SKM-1 treated with dmso at 0.1 percent for 144 hours (cell line): ENCODE measurements around the gene KDELR1.
"Not testable (repeated sequence)": the region's sequence is repeated elsewhere in the genome, so short reads cannot be mapped to it uniquely, and the experiment has no call there.

Experiments used
- DNase-seq: peaks from one replicate; lab custom pipeline; 2025; ENCODE audit not compliant: unreplicated experiment; lab: John Stamatoyannopoulos, UW

The KDELR1 gene

DNA sequence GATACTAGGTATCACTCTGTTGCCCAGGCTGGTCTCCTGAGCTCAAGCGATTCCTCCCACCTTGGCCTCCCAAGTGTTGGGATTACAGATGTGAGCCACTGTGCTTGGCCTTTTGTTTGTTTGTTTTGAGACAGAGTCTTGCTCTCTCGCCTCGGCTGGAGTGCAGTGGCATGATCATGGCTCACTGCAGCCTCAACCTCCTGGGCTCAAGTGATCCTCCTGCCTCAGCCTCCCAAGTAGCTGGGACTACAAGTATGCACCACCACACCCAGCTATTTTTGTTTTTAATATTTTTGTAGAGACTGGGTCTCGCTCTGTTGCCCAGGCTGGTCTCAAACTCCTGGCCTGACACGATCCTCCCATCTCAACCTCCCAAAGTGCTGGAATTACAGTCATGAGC, 19.6 kb downstream of the KDELR1 start:
- not testable (repeated sequence) for DNase-seq

DNA sequence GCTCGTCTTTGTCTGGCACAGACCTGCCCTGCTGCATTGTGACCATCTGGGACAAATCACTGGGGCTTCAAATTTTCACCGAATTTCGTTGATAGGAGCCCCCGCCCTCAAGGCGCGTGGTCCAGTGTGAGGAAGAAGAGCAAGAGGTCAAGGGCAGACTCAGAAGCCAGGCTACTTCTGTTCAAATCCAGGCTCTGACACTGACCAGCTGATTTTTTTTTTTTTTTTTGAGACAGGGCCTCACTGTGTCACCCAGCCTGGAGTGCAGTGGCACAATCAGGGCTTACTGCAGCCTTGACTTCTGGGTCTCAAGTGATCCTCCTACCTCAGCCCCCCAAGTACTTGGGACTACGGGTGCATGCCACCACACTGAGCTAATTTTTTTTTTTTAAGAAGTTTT, 20.0 kb downstream of the KDELR1 start:
- DNase-seq = no peak

DNA sequence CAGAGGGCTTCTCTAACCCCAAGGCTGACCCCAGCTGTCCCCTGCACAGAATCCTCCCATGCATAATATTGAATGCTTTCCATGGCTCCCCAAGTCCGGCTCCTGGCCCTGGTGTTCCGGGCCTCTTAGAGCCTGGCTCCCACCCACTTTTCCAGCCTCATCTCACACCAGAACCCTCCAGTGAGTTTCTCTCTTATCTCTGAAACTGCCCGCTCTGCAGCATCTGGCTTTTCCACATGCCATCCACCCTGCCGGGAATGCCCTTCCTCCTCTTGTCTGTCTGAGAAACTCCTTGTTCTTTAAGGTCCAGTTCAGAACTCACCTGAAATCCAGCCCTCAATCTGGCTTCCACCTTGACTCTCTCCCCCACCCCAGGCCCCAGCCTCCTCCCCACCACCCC, 20.4 kb downstream of the KDELR1 start:
- DNase-seq = no peak

DNA sequence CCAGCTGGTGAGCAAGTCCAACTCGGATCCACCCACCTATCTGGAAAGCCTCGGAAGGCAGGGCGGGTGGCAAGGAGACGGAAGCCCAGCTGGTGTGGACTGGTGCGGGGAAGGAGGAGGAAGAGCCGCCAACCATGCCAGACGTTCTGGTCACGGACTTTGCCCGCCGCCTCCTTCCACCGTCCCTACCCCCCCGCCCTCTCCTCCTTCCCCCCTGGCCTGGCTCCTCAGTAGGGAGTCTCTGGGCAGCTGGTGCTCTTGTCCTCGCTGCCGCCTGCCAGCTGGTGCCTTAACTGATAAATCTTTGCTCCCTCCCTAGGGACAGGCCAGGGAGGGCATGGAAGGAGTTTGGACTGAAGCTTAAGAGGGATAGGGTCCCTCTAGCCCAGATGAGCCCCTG, 22.4 kb downstream of the KDELR1 start:
- no peak for DNase-seq

GRCh38 chr19:48367855-48368254, 23.5 kb downstream of the KDELR1 start:
- DNase-seq = no peak

GRCh38 chr19:48365602-48366001, 25.7 kb downstream of the KDELR1 start:
- no peak for DNase-seq

- DNase-seq = no peak
Measured at GRCh38 chr19:48364598-48365348, 26.6 kb downstream of the KDELR1 start.

- DNase-seq = peak; percentile 89
Measured at GRCh38 chr19:48363810-48364597, 27.3 kb downstream of the KDELR1 start, which contains the start of the genes SYNGR4 and TMEM143. SYNGR4 (plus strand) TSS chr19:48364367; CDS start chr19:48365843, 1,476 bp downstream. TMEM143 (minus strand) TSS chr19:48363940; CDS start chr19:48363920, 20 bp downstream.

DNA sequence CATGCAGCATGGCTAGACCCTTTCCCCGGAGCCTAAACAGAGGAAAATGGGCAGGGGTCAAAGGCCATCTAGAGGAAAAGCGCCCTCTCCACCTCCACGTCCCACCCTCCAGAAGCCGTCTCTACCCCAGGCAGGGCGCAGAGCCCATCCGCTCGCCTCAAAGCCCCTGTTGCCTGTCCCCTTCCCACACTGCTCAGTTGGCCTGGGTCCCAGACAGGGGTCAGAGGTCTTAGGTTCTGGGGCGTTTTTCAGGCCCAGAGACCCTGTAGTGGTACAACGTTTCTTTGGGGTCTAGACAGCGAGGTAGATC, 27.9 kb downstream of the KDELR1 start:
- DNase-seq = no peak

GRCh38 chr19:48362716-48363499, 28.4 kb downstream of the KDELR1 start:
- peak; percentile 64 for DNase-seq

DNA sequence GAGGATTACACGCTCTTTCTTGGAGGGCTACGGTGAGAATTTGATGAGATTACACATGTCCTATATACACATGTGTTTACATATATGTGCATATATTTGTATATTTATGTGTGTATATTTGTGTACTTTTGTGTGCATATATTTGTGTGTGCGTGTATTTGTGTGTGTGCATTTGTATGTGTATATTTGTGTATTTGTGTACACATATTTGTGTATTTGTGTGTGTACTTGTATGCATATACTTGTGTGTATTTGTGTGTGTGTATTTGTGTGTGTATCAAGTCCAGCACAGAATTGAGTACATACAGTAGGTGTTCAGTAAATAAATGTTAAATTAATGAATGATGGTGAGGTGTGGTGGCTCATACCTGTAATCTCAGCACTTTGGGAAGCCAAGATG, 29.4 kb downstream of the KDELR1 start:
- DNase-seq = no peak

GRCh38 chr19:48359123-48359522, 32.2 kb downstream of the KDELR1 start:
- no peak for DNase-seq

DNA sequence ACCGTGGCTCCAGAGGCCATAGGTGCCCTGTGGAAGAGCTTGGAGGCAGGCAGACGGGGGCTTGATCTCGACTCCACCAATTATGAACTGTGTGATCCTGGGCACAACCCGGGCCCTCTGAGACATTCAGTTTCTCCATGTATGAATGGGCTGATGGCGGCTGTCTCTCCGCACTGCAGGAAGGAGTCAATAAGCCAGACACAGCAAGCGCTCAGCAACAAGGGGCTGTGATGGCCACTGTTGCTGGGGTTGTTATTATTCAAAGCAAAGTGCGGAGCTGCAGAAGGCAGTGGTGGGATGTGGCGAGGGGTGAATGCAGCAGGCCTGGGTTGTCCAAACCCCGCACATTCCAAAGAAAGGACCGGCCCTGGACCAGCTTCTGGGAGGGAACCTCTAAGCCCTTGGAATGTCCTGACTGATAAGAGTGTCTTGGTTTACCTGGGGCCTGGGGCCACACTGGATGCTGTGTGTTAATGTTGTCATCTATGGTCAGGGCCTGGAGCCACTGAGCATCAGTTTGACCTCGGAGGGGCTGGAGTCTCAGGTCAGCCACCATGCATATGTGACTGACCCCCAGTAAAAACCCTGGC, 35.9 kb downstream of the KDELR1 start:
- no peak for DNase-seq

DNA sequence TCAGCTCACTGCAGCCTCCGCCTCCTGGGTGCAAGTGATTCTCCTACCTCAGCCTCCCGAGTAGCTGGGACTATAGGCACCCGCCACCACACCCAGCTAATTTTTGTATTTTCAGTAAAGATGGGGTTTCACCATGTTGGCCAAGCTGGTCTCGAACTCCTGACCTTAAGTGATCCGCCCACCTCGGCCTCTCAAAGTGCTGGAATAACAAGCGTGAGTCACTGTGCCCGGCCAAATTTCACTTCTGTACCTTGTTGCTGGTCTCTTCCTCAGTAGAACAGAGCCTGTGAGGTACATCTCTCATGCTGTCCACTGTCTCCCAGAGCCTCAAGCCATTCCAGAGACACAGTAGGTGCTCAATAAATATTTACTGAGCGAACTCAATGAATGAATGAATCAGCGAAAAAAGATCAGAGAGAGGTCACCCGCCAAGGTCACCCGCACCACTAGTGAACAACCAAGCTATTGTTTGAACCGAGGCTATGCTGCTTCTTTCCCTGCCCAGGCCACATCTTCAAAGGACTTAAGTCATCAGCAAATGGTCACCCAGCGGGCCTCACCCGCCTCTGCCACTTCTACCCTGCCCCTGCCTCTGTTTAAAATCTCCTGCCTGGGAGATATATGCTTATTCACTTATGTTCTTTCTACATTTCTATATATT, 36.9 kb downstream of the KDELR1 start:
- no peak for DNase-seq

DNA sequence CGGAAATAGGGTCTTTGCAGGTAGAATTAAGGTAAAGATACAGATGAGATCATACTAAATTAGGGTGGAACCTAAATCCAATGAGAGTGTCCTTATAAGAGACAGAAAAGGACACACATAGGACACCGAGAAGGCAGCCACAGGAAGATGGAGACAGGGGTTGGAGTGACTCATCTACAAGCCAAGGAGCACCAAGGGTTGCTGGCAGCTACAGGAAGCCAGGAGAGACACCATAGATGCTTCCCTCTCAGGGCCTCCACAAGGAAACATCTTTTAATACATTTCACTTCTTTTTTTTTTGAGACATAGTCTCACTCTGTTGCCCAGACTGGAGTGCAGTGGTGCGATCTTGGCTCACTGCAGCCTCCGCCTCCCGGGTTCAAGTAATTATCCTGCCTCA, 37.7 kb downstream of the KDELR1 start:
- DNase-seq = no peak

- DNase-seq = peak; percentile 30
Measured at GRCh38 chr19:48351341-48351752, 40.0 kb downstream of the KDELR1 start.

GRCh38 chr19:48350856-48351255, 40.5 kb downstream of the KDELR1 start:
- no peak for DNase-seq

DNA sequence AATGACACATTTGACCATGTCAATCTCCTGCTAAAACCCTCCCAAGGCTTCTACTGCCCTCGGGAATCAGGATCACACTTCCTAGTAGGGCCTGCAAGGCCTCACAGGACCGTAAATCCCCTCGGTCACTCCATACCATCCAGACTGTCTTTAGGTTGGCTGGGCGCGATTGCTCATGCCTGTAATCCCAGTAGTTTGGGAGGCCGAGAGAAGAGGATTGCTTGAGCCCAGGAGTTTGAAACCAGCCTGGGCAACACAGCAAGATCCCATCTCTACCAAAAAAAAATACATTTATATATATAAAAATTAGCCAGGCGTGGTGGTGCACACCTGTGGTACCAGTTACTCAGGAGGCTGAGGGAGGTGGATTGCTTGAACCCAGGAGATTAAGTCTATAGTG, 42.6 kb downstream of the KDELR1 start:
- DNase-seq = no peak

DNA sequence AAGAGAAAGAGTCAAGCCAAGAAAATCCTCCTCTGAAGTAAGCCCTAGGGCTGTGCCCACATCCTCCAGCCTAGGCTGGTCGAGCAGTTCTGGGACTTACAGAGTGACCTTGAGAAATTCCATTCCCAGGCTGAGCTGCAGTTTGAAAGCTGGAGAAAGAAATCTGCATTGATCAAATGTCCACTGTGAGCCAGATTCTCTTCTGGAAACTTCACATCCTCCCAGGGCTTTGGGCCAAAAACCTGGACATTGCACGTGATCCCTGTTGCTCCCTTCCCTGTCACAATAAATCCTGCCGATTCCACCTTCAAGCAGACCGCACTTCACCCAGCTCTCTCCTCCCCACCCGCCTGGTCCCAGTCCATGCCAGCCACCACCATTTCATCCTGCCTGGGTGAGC, 43.3 kb downstream of the KDELR1 start:
- no peak for DNase-seq

DNA sequence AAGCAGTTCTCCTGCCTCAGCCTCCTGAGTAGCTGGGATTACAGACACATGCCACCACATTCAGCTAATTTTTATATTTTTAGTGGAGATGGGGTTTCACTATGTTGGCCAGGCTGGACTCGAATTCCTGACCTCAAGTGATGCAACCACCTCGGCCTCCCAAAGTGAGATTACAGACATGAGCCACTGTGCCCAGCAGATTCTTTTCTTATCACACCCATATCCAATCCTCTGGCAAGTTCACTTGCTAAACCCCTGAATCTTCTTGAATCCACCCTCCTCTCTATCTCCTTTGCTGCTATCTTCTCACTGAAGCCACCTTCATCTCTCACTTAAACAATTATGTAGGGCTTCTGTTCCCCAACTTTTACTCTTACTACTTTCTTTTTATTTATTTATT, 45.2 kb downstream of the KDELR1 start:
- DNase-seq = no peak

DNA sequence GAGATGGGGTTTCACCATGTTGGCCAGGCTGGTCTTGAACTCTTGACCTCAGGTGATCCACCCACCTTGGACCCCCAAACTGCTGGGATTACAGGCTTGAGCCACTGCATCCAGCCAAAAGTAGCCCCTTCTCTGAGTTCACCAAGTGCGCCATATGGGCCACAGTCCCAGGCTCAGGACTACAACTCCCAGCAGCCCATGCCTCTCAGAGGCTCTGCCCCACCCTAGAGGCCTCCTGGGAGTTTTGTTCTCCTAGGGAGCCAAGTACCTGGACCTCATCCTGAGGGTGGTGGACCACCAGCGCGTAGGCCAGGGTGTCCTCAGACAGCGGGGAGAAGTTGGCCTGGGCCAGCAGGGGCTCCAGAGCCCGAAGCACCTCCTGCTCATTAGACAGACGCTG, 46.5 kb downstream of the KDELR1 start:
- DNase-seq = no peak
